OCI-LY3 (cell line): ENCODE results near the gene FCHSD1.

ENCODE experiments used
- H2AFZ ChIP-seq: fragments of 200-600, 300-600 bp; shearing (Covaris generic); 2 replicates; pipeline ENCODE4 v1.6.0; 2014; ENCODE audit warnings: antibody characterized with exemption, low read depth, low read length
- H3K27ac ChIP-seq: fragments of 200-600, 300-600 bp; sonication (generic); 2 replicates; pipeline ENCODE4 v1.5.1; 2014; ENCODE audit warnings: mild to moderate bottlenecking, low read length, moderate library complexity, mixed read lengths
- H3K27me3 ChIP-seq: fragments of 200-600, 300-600 bp; sonication (generic); 2 replicates; pipeline ENCODE4 v1.6.1; 2014; ENCODE audit warnings: low read depth, low read length, mixed read lengths
- H3K36me3 ChIP-seq: fragments of 200-600, 300-600 bp; sonication (generic); replicated peaks from 2 replicates; pipeline ENCODE3; 2014; ENCODE audit warnings: low read depth, low read length, mixed read lengths
- H3K4me1 ChIP-seq: fragments of 300-600, 200-600 bp; sonication (generic); 2 replicates; pipeline ENCODE4 v1.6.1; 2014; ENCODE audit warnings: low read length, mixed read lengths
- H3K4me2 ChIP-seq: fragments of 200-600, 300-600 bp; sonication (generic); 2 replicates; pipeline ENCODE4 v1.6.1; 2014; ENCODE audit warnings: low read length, mixed read lengths
- H3K4me3 ChIP-seq: fragments of 300-600, 200-600 bp; sonication (generic); 2 replicates; pipeline ENCODE4 v1.5.1; 2014; ENCODE audit warnings: antibody characterized with exemption, mild to moderate bottlenecking, low read length, moderate library complexity
- H3K79me2 ChIP-seq: fragments of 300-600, 200-600 bp; shearing (Covaris generic); 2 replicates; pipeline ENCODE4 v1.6.1; 2014; ENCODE audit warnings: mild to moderate bottlenecking, low read length, mixed read lengths
- H3K9ac ChIP-seq: fragments of 300-600, 200-600 bp; shearing (Covaris generic); 2 replicates; pipeline ENCODE4 v1.6.0; 2014; ENCODE audit warnings: mild to moderate bottlenecking, low read length, moderate library complexity
- H3K9me3 ChIP-seq: fragments of 200-600, 300-600 bp; shearing (Covaris generic); 2 replicates; pipeline ENCODE4 v1.6.1; 2014; ENCODE audit warnings: low read length, mixed read lengths; ENCODE audit not compliant: insufficient read depth
- H4K20me1 ChIP-seq: fragments of 200-600, 300-600 bp; sonication (generic); 2 replicates; pipeline ENCODE4 v1.6.1; 2016; ENCODE audit warnings: low read length, mixed read lengths; ENCODE audit not compliant: insufficient read depth
- CTCF ChIP-seq: fragments of 200-600, 300-600 bp; sonication (generic); IDR thresholded peaks from 2 replicates; pipeline ENCODE4 v1.5.1; 2014; ENCODE audit warnings: antibody characterized with exemption, low read length, low read depth
- EZH2phosphoT487 ChIP-seq: fragments of 200-600 bp; shearing (Covaris generic); IDR thresholded peaks from 2 replicates; pipeline ENCODE4 v1.6.1; 2018; ENCODE audit warnings: antibody characterized with exemption, mixed run types, low read depth

The FCHSD1 gene

DNA sequence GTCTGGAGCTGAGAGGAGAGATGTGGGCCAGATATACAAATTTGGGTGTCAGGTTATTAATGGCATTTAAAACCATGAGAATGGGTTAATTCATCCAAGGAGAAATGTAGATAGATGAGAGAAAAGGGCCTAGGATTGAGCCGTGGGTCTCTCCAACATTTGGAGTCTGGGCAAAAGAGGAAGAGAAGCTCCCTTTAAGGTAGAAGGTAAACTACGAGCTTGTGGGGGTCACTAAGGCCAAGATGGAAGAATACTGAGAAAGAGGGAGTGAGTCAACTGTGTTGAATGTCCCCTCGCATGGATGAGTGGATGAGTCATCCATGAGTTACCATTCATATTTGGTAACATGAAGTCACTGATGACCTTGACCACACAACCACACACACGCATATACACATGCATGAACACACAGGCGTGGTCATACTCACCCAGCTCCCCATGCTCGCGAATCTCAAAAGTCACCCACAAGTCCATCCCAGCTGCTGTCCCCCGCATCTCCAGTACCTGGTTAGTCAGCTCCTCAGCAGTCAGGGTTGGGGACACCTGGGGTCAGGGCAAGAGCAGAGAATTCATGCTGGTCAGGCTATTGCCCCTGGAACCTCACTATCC, 6.8 kb upstream of the FCHSD1 start:
- H3K4me2 ChIP-seq, result no peak overlapping the region
- H3K79me2 ChIP-seq, result no peaks in the 10 kb centered on the region
- no peak for TF ChIP-seq EZH2phosphoT487
- no peak for TF ChIP-seq CTCF
- no peak overlapping the region for H3K4me3 ChIP-seq
- H2AFZ ChIP-seq, result no peak overlapping the region
- no peak overlapping the region for H3K27ac ChIP-seq
- no peak overlapping the region for H3K9ac ChIP-seq
- H4K20me1 ChIP-seq, result no peaks in the 10 kb centered on the region
- H3K36me3 ChIP-seq, result no peaks in the 10 kb centered on the region
- H3K27me3 ChIP-seq, result no peaks in the 10 kb centered on the region
- H3K9me3 ChIP-seq, result no peaks in the 10 kb centered on the region
- H3K4me1 ChIP-seq, result no peaks in the 10 kb centered on the region

DNA sequence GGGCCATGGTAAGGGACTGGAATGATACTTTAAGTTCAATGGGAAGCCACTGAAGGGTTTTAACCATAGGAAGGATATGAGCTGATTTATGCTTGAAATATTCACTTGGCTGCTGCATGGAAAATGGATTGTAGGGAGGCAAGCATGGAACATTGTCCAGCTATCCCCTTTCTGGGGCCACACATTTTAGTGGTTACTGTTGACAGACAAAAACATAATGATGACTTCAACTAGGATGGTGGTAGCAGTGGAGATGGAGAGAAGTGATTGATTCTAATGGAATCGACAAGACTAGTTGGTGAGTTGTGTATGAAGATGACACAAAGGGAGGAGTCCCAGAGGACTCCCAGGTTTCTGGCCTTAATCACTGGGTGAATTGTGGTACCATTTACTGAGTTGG, 6.2 kb upstream of the FCHSD1 start:
- H3K9me3 ChIP-seq, result no peaks in the 10 kb centered on the region
- no peaks in the 10 kb centered on the region for H3K79me2 ChIP-seq
- H3K9ac ChIP-seq, result no peak overlapping the region
- H3K4me1 ChIP-seq, result no peaks in the 10 kb centered on the region
- no peaks in the 10 kb centered on the region for H4K20me1 ChIP-seq
- no peak for TF ChIP-seq CTCF
- TF ChIP-seq EZH2phosphoT487, result no peak
- no peak overlapping the region for H2AFZ ChIP-seq
- H3K27ac ChIP-seq, result no peak overlapping the region
- no peak overlapping the region for H3K4me2 ChIP-seq
- H3K27me3 ChIP-seq, result no peaks in the 10 kb centered on the region
- H3K4me3 ChIP-seq, result no peak overlapping the region
- no peaks in the 10 kb centered on the region for H3K36me3 ChIP-seq

DNA sequence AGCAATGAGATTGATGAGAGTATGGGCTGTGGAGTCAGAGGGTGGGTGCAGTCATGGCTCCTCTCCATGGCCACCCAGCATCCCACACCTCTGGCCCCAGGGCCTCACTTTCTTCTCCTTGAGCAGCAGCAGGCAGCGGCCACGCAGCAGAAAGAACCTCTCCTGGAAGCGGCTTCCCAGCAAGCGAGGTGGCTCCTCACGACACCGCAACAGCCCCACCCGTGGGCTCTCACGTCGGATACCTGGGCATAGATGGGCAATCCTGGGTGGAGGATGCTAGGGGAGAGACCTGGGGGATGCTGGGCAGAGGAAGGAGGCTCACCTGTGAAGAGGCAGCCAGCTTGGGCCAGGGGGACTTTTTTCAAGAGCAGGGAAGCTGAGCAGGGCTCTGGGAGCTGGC, 5.2 kb upstream of the FCHSD1 start:
- Histone ChIP-seq H3K36me3 (no peaks in the 10 kb centered on the region), H3K4me2 (no peak overlapping the region), H3K27ac (no peak overlapping the region), H3K9ac (no peak overlapping the region), H3K4me3 (no peak overlapping the region), H3K9me3 (no peaks in the 10 kb centered on the region), H2AFZ (no peak overlapping the region), H3K79me2 (no peaks in the 10 kb centered on the region), H4K20me1 (no peaks in the 10 kb centered on the region), H3K4me1 (peaks cover 4% of the 10 kb centered on the region), H3K27me3 (no peaks in the 10 kb centered on the region)
- TF ChIP-seq EZH2phosphoT487 (no peak), CTCF (no peak)

DNA sequence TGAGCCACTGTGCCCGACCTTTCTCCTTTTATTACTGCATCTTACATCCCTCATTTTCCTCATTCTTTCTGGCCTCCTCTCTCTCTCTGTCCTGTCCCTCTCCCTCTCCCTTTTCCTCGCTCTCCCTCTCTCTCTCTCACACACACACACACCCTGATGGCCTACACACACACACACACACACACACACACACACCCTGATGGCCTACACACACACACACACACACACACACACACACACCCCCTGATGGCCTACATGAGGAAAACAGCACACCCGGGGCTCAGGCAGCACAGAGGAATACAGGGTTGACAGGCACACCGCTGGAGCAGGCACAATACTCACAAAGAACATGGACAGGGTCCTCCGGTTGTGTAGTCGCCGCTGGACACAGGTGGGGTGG, 3.8 kb upstream of the FCHSD1 start:
- Histone ChIP-seq H3K4me2 (no peak overlapping the region), H4K20me1 (no peaks in the 10 kb centered on the region), H3K27ac (no peak overlapping the region), H3K4me1 (peaks cover 4% of the 10 kb centered on the region), H2AFZ (no peak overlapping the region), H3K36me3 (no peaks in the 10 kb centered on the region), H3K27me3 (no peaks in the 10 kb centered on the region), H3K79me2 (no peaks in the 10 kb centered on the region), H3K9ac (no peak overlapping the region), H3K4me3 (no peak overlapping the region), H3K9me3 (no peaks in the 10 kb centered on the region)
- TF ChIP-seq CTCF (no peak), EZH2phosphoT487 (no peak)
